NT2/D1 (cell line): Measurements from ENCODE around the gene PLEKHD1.

Source experiments
- DNase-seq: peaks from one replicate; pipeline ENCODE4 v3.0.0-alpha.2; 2011; ENCODE audit warnings: low read depth, low spot score
- H3K27me3 ChIP-seq: 2 replicates; pipeline ENCODE4 v1.6.0; 2011; ENCODE audit warnings: mild to moderate bottlenecking; ENCODE audit not compliant: insufficient read length, insufficient read depth
- H3K36me3 ChIP-seq: 2 replicates; pipeline ENCODE4 v1.6.1; 2011; ENCODE audit warnings: mild to moderate bottlenecking, low read length, mixed read lengths; ENCODE audit not compliant: insufficient read depth, insufficient read length
- H3K4me1 ChIP-seq: 2 replicates; pipeline ENCODE4 v1.5.1; 2011; ENCODE audit not compliant: insufficient read depth, insufficient read length
- H3K4me3 ChIP-seq: 2 replicates; pipeline ENCODE4 v1.5.1; 2011; ENCODE audit warnings: low read depth; ENCODE audit not compliant: insufficient read length
- H3K9ac ChIP-seq: 2 replicates; pipeline ENCODE4 v1.6.0; 2011; ENCODE audit warnings: low read depth; ENCODE audit not compliant: insufficient read length
- H3K9me3 ChIP-seq: 2 replicates; pipeline ENCODE4 v1.5.1; 2011; ENCODE audit warnings: mild to moderate bottlenecking, low read length; ENCODE audit not compliant: insufficient read depth
- SUZ12 ChIP-seq: IDR thresholded peaks from 2 replicates; pipeline ENCODE4 v1.6.1; 2011; ENCODE audit not compliant: insufficient read length, insufficient read depth; ENCODE audit errors: extremely low read depth
- YY1 ChIP-seq: IDR thresholded peaks from 2 replicates; pipeline ENCODE4 v1.6.1; 2011; ENCODE audit not compliant: insufficient read length, insufficient read depth
- ZNF274 ChIP-seq: IDR thresholded peaks from 2 replicates; pipeline ENCODE4 v1.6.1; 2011; ENCODE audit warnings: mild to moderate bottlenecking, low read depth, low read length

Gene PLEKHD1

GRCh38 chr14:69567563-69567962 is 83.0 kb downstream of the PLEKHD1 start:
- DNase-seq: no peak
- Histone ChIP-seq H3K9me3 (no peaks in the 10 kb centered on the region; the same call in 1 of the 2 replicates), H3K36me3 (no peaks in the 10 kb centered on the region), H3K9ac (no peak overlapping the region), H3K4me1 (peaks cover 2% of the 10 kb centered on the region), H3K4me3 (no peak overlapping the region), H3K27me3 (peaks cover 39% of the 10 kb centered on the region)
- TF ChIP-seq YY1 (no peak), SUZ12 (no peak), ZNF274 (no peak)

- H3K27me3 ChIP-seq: peaks cover 45% of the 10 kb centered on the region
- no peaks in the 10 kb centered on the region for H3K36me3 ChIP-seq
- DNase-seq: no peak
- H3K9ac ChIP-seq: no peak overlapping the region
- no peak for TF ChIP-seq ZNF274
- no peak for TF ChIP-seq YY1
- no peak for TF ChIP-seq SUZ12
- H3K4me3 ChIP-seq: no peak overlapping the region
- no peaks in the 10 kb centered on the region; the same call in 1 of the 2 replicates for H3K9me3 ChIP-seq
- H3K4me1 ChIP-seq: peaks cover 9% of the 10 kb centered on the region
Observed at GRCh38 chr14:69569859-69570258, 85.3 kb downstream of the PLEKHD1 start.

GRCh38 chr14:69570836-69571330 is 86.4 kb downstream of the PLEKHD1 start:
- no peak overlapping the region for H3K9ac ChIP-seq
- H3K9me3 ChIP-seq: no peaks in the 10 kb centered on the region; the same call in 1 of the 2 replicates
- H3K36me3 ChIP-seq: no peaks in the 10 kb centered on the region
- peaks cover 9% of the 10 kb centered on the region for H3K4me1 ChIP-seq
- peaks cover 42% of the 10 kb centered on the region for H3K27me3 ChIP-seq
- TF ChIP-seq YY1 (no peak), SUZ12 (no peak), ZNF274 (no peak)
- DNase-seq: no peak
- H3K4me3 ChIP-seq: no peak overlapping the region

GRCh38 chr14:69571449-69572029 is 87.0 kb downstream of the PLEKHD1 start:
- peak overlapping the region; percentile 15 for H3K4me3 ChIP-seq
- no peaks in the 10 kb centered on the region for H3K36me3 ChIP-seq
- H3K9ac ChIP-seq: no peak overlapping the region
- peaks cover 9% of the 10 kb centered on the region for H3K4me1 ChIP-seq
- no peak for DNase-seq
- TF ChIP-seq SUZ12: no peak
- no peak for TF ChIP-seq ZNF274
- no peak for TF ChIP-seq YY1
- H3K9me3 ChIP-seq: no peaks in the 10 kb centered on the region; the same call in 1 of the 2 replicates
- peaks cover 40% of the 10 kb centered on the region for H3K27me3 ChIP-seq

- Histone ChIP-seq H3K27me3 (peaks cover 40% of the 10 kb centered on the region), H3K4me1 (peaks cover 9% of the 10 kb centered on the region), H3K9me3 (no peaks in the 10 kb centered on the region; the same call in 1 of the 2 replicates), H3K9ac (peak overlapping the region; percentile 32), H3K4me3 (peak overlapping the region; percentile 15), H3K36me3 (no peaks in the 10 kb centered on the region)
- TF ChIP-seq ZNF274 (no peak), YY1 (no peak)
- DNase-seq: no peak
Observed at GRCh38 chr14:69572030-69572840, 87.7 kb downstream of the PLEKHD1 start.

GRCh38 chr14:69572841-69573135 is 88.3 kb downstream of the PLEKHD1 start:
- DNase-seq: no peak
- Histone ChIP-seq H3K27me3 (peaks cover 36% of the 10 kb centered on the region), H3K9me3 (no peaks in the 10 kb centered on the region; the same call in 1 of the 2 replicates), H3K36me3 (no peaks in the 10 kb centered on the region), H3K4me3 (no peak overlapping the region), H3K9ac (no peak overlapping the region), H3K4me1 (peaks cover 9% of the 10 kb centered on the region)
- TF ChIP-seq YY1: no peak
- TF ChIP-seq ZNF274: no peak
- no peak for TF ChIP-seq SUZ12

GRCh38 chr14:69573205-69573830 is 88.8 kb downstream of the PLEKHD1 start:
- no peaks in the 10 kb centered on the region; the same call in 1 of the 2 replicates for H3K9me3 ChIP-seq
- TF ChIP-seq SUZ12 (no peak), YY1 (no peak), ZNF274 (no peak)
- H3K4me1 ChIP-seq: peaks cover 9% of the 10 kb centered on the region
- peak overlapping the region; percentile 43 for H3K4me3 ChIP-seq
- peaks cover 34% of the 10 kb centered on the region for H3K27me3 ChIP-seq
- no peak for DNase-seq
- H3K36me3 ChIP-seq: no peaks in the 10 kb centered on the region
- H3K9ac ChIP-seq: peak overlapping the region; percentile 32
